ENCODE measurements around the gene MSL3B.
A peak's percentile ranks its signal among the peaks of the same experiment; 100 is the strongest.
"Not testable (repeated sequence)": the region's sequence is repeated elsewhere in the genome, so short reads cannot be mapped to it uniquely, and the experiment has no call there.

MSL3B gene

GRCh38 chr2:233867993-233868532 is at the start of gene MSL3B:
Gene MSL3B, minus strand, starts transcription at chr2:233868386.
- Histone ChIP-seq H3K4me3 (ENCODE audit: low read length in 2 of 2) (peak within 1 kb of the TSS; percentile 77 to 89), H3K27ac (ENCODE audit: low read depth in 2 of 2, low read length in 2 of 2) (peak within 1 kb of the TSS in 1 of 2 donors; percentile 29), H3K9ac (ENCODE audit: low read depth in 1 of 2, low read length in 2 of 2) (peak within 1 kb of the TSS; percentile 34 to 77)

GRCh38 chr2:233917116-233917515 is 48.9 kb upstream of the MSL3B start, which contains the start of gene TRPM8:
Gene TRPM8, plus strand, starts transcription at chr2:233917373. Its CDS starts 9,165 bp downstream, at chr2:233926538.
- Histone ChIP-seq H3K27me3 (ENCODE audit: control insufficient read depth in 2 of 2, insufficient read depth in 2 of 2, low read length in 2 of 2) (peaks cover 3 to 5% of the 10 kb centered on the region in 2 donors), H3K27ac (ENCODE audit: low read depth in 2 of 2, low read length in 2 of 2) (no peak within 1 kb of the TSS), H3K9me3 (ENCODE audit: control insufficient read depth in 2 of 2, low read length in 2 of 2) (no peaks in the 10 kb centered on the region), H3K36me3 (ENCODE audit: control insufficient read depth in 2 of 2, insufficient read depth in 2 of 2, low read length in 2 of 2) (no peaks in the 10 kb centered on the region), H3K9ac (ENCODE audit: low read depth in 1 of 2, low read length in 2 of 2) (no peak within 1 kb of the TSS), H3K4me1 (ENCODE audit: control insufficient read depth in 2 of 2, insufficient read depth in 2 of 2, low read length in 2 of 2) (no peaks in the 10 kb centered on the region), H3K4me3 (ENCODE audit: low read length in 2 of 2) (no peak within 1 kb of the TSS)

More at GRCh38 chr2:233867993-233868532, at the start of gene MSL3B:
- Histone ChIP-seq H3K36me3 (ENCODE audit: control insufficient read depth in 2 of 2, insufficient read depth in 2 of 2, low read length in 2 of 2) (no peaks in the 10 kb centered on the region), H3K27me3 (ENCODE audit: control insufficient read depth in 2 of 2, insufficient read depth in 2 of 2, low read length in 2 of 2) (peaks cover 3 to 6% of the 10 kb centered on the region in 2 donors), H3K4me1 (ENCODE audit: control insufficient read depth in 2 of 2, insufficient read depth in 2 of 2, low read length in 2 of 2) (no peaks in the 10 kb centered on the region), H3K9me3 (ENCODE audit: control insufficient read depth in 2 of 2, low read length in 2 of 2) (no peaks in the 10 kb centered on the region)

- no peak overlapping the region for H3K4me3 ChIP-seq (ENCODE audit: low read length in 2 of 2)
- H3K4me1 ChIP-seq (ENCODE audit: control insufficient read depth in 2 of 2, insufficient read depth in 2 of 2, low read length in 2 of 2): no peaks in the 10 kb centered on the region
- no peak overlapping the region for H3K27ac ChIP-seq (ENCODE audit: low read depth in 2 of 2, low read length in 2 of 2)
- no peaks in the 10 kb centered on the region for H3K36me3 ChIP-seq (ENCODE audit: control insufficient read depth in 2 of 2, insufficient read depth in 2 of 2, low read length in 2 of 2)
- H3K27me3 ChIP-seq (ENCODE audit: control insufficient read depth in 2 of 2, insufficient read depth in 2 of 2, low read length in 2 of 2): peaks cover 3 to 5% of the 10 kb centered on the region in 2 donors
- H3K9me3 ChIP-seq (ENCODE audit: control insufficient read depth in 2 of 2, low read length in 2 of 2): no peaks in the 10 kb centered on the region
- no peak overlapping the region for H3K9ac ChIP-seq (ENCODE audit: low read depth in 1 of 2, low read length in 2 of 2)
Measured at GRCh38 chr2:233915128-233915527, 46.9 kb upstream of the MSL3B start.

- H3K4me1 ChIP-seq (ENCODE audit: control insufficient read depth in 2 of 2, insufficient read depth in 2 of 2, low read length in 2 of 2): no peaks in the 10 kb centered on the region
- H3K9me3 ChIP-seq (ENCODE audit: control insufficient read depth in 2 of 2, low read length in 2 of 2): no peaks in the 10 kb centered on the region
- no peak overlapping the region for H3K27ac ChIP-seq (ENCODE audit: low read depth in 2 of 2, low read length in 2 of 2)
- H3K9ac ChIP-seq (ENCODE audit: low read depth in 1 of 2, low read length in 2 of 2): no peak overlapping the region
- peaks cover 3 to 5% of the 10 kb centered on the region in 2 donors for H3K27me3 ChIP-seq (ENCODE audit: control insufficient read depth in 2 of 2, insufficient read depth in 2 of 2, low read length in 2 of 2)
- H3K4me3 ChIP-seq (ENCODE audit: low read length in 2 of 2): no peak overlapping the region
- no peaks in the 10 kb centered on the region for H3K36me3 ChIP-seq (ENCODE audit: control insufficient read depth in 2 of 2, insufficient read depth in 2 of 2, low read length in 2 of 2)
Measured at GRCh38 chr2:233912691-233913423, 44.7 kb upstream of the MSL3B start.

GRCh38 chr2:233907627-233908026 is 39.4 kb upstream of the MSL3B start:
- peaks cover 0 to 5% of the 10 kb centered on the region in 2 donors for H3K27me3 ChIP-seq (ENCODE audit: control insufficient read depth in 2 of 2, insufficient read depth in 2 of 2, low read length in 2 of 2)
- no peak overlapping the region for H3K4me3 ChIP-seq (ENCODE audit: low read length in 2 of 2)
- no peak overlapping the region for H3K9ac ChIP-seq (ENCODE audit: low read depth in 1 of 2, low read length in 2 of 2)
- H3K9me3 ChIP-seq (ENCODE audit: control insufficient read depth in 2 of 2, low read length in 2 of 2): no peaks in the 10 kb centered on the region
- H3K27ac ChIP-seq (ENCODE audit: low read depth in 2 of 2, low read length in 2 of 2): no peak overlapping the region
- H3K4me1 ChIP-seq (ENCODE audit: control insufficient read depth in 2 of 2, insufficient read depth in 2 of 2, low read length in 2 of 2): no peaks in the 10 kb centered on the region
- no peaks in the 10 kb centered on the region for H3K36me3 ChIP-seq (ENCODE audit: control insufficient read depth in 2 of 2, insufficient read depth in 2 of 2, low read length in 2 of 2)

GRCh38 chr2:233905945-233906344 is 37.8 kb upstream of the MSL3B start:
- Histone ChIP-seq H3K27ac (ENCODE audit: low read depth in 2 of 2, low read length in 2 of 2) (no peak overlapping the region), H3K9ac (ENCODE audit: low read depth in 1 of 2, low read length in 2 of 2) (no peak overlapping the region), H3K9me3 (ENCODE audit: control insufficient read depth in 2 of 2, low read length in 2 of 2) (no peaks in the 10 kb centered on the region), H3K4me3 (ENCODE audit: low read length in 2 of 2) (no peak overlapping the region), H3K36me3 (ENCODE audit: control insufficient read depth in 2 of 2, insufficient read depth in 2 of 2, low read length in 2 of 2) (no peaks in the 10 kb centered on the region), H3K27me3 (ENCODE audit: control insufficient read depth in 2 of 2, insufficient read depth in 2 of 2, low read length in 2 of 2) (peaks cover 0 to 5% of the 10 kb centered on the region in 2 donors), H3K4me1 (ENCODE audit: control insufficient read depth in 2 of 2, insufficient read depth in 2 of 2, low read length in 2 of 2) (no peaks in the 10 kb centered on the region)

- no peak overlapping the region for H3K9ac ChIP-seq (ENCODE audit: low read depth in 1 of 2, low read length in 2 of 2)
- peaks cover 0 to 5% of the 10 kb centered on the region in 2 donors for H3K27me3 ChIP-seq (ENCODE audit: control insufficient read depth in 2 of 2, insufficient read depth in 2 of 2, low read length in 2 of 2)
- H3K27ac ChIP-seq (ENCODE audit: low read depth in 2 of 2, low read length in 2 of 2): no peak overlapping the region
- no peak overlapping the region for H3K4me3 ChIP-seq (ENCODE audit: low read length in 2 of 2)
- H3K4me1 ChIP-seq (ENCODE audit: control insufficient read depth in 2 of 2, insufficient read depth in 2 of 2, low read length in 2 of 2): no peaks in the 10 kb centered on the region
- no peaks in the 10 kb centered on the region for H3K36me3 ChIP-seq (ENCODE audit: control insufficient read depth in 2 of 2, insufficient read depth in 2 of 2, low read length in 2 of 2)
- no peaks in the 10 kb centered on the region for H3K9me3 ChIP-seq (ENCODE audit: control insufficient read depth in 2 of 2, low read length in 2 of 2)
Measured at GRCh38 chr2:233901884-233902283, 33.7 kb upstream of the MSL3B start.

GRCh38 chr2:233901367-233901766 is 33.2 kb upstream of the MSL3B start:
- no peaks in the 10 kb centered on the region for H3K4me1 ChIP-seq (ENCODE audit: control insufficient read depth in 2 of 2, insufficient read depth in 2 of 2, low read length in 2 of 2)
- H3K27ac ChIP-seq (ENCODE audit: low read depth in 2 of 2, low read length in 2 of 2): no peak overlapping the region
- H3K9ac ChIP-seq (ENCODE audit: low read depth in 1 of 2, low read length in 2 of 2): no peak overlapping the region
- H3K36me3 ChIP-seq (ENCODE audit: control insufficient read depth in 2 of 2, insufficient read depth in 2 of 2, low read length in 2 of 2): no peaks in the 10 kb centered on the region
- peaks cover 0 to 5% of the 10 kb centered on the region in 2 donors for H3K27me3 ChIP-seq (ENCODE audit: control insufficient read depth in 2 of 2, insufficient read depth in 2 of 2, low read length in 2 of 2)
- H3K4me3 ChIP-seq (ENCODE audit: low read length in 2 of 2): no peak overlapping the region
- no peaks in the 10 kb centered on the region for H3K9me3 ChIP-seq (ENCODE audit: control insufficient read depth in 2 of 2, low read length in 2 of 2)

- H3K4me3 ChIP-seq (ENCODE audit: low read length in 2 of 2); H3K36me3 ChIP-seq (ENCODE audit: control insufficient read depth in 2 of 2, insufficient read depth in 2 of 2, low read length in 2 of 2); H3K4me1 ChIP-seq (ENCODE audit: control insufficient read depth in 2 of 2, insufficient read depth in 2 of 2, low read length in 2 of 2); H3K9me3 ChIP-seq (ENCODE audit: control insufficient read depth in 2 of 2, low read length in 2 of 2); H3K27me3 ChIP-seq (ENCODE audit: control insufficient read depth in 2 of 2, insufficient read depth in 2 of 2, low read length in 2 of 2); H3K27ac ChIP-seq (ENCODE audit: low read depth in 2 of 2, low read length in 2 of 2); H3K9ac ChIP-seq (ENCODE audit: low read depth in 1 of 2, low read length in 2 of 2): not testable (repeated sequence)
Measured at GRCh38 chr2:233896253-233896652, 28.1 kb upstream of the MSL3B start.

- Histone ChIP-seq H3K36me3 (ENCODE audit: control insufficient read depth in 2 of 2, insufficient read depth in 2 of 2, low read length in 2 of 2) (no peaks in the 10 kb centered on the region), H3K27me3 (ENCODE audit: control insufficient read depth in 2 of 2, insufficient read depth in 2 of 2, low read length in 2 of 2) (peaks cover 0 to 4% of the 10 kb centered on the region in 2 donors), H3K4me3 (ENCODE audit: low read length in 2 of 2) (no peak overlapping the region), H3K9me3 (ENCODE audit: control insufficient read depth in 2 of 2, low read length in 2 of 2) (no peaks in the 10 kb centered on the region), H3K4me1 (ENCODE audit: control insufficient read depth in 2 of 2, insufficient read depth in 2 of 2, low read length in 2 of 2) (no peaks in the 10 kb centered on the region), H3K9ac (ENCODE audit: low read depth in 1 of 2, low read length in 2 of 2) (no peak overlapping the region), H3K27ac (ENCODE audit: low read depth in 2 of 2, low read length in 2 of 2) (no peak overlapping the region)
Measured at GRCh38 chr2:233892793-233893192, 24.6 kb upstream of the MSL3B start.

Measured in mucosa of rectum (tissue), 2 donors.